Common myeloid progenitor, CD34-positive (primary cell): ENCODE measurements around the gene SERPINE2. TPM values are rescaled to one million over a fixed set of nuclear protein-coding genes. Genes with fewer than 3 reads are reported as not detected.

Experiments
- CTCF ChIA-PET: fragments of 350-600 bp; sonication (Branson Sonifier 250); formaldehyde crosslinking; loops from one replicate; lab custom pipeline; 2021; ENCODE audit warnings: antibody characterized with exemption; lab: Charles Lee
- POLR2A ChIA-PET: fragments of 350-600 bp; sonication (Branson Sonifier 250); formaldehyde crosslinking; loops from one replicate; lab custom pipeline; 2021; ENCODE audit warnings: antibody characterized with exemption; lab: Charles Lee
- DNase-seq, 3 donors: peaks; one replicate each; pipeline versions ENCODE4 v3.0.0 to v3.0.0-alpha.2; 2013
- H3K27ac ChIP-seq, 2 experiments: 1 replicate in 1 of 2; 2 replicates in 1 of 2; pipeline ENCODE4 v1.7.0; 2013; ENCODE audit warnings: inconsistent platforms in 2 of 2, low read length in 2 of 2, mild to moderate bottlenecking in 2 of 2, low read depth in 1 of 2, moderate library complexity in 1 of 2; ENCODE audit not compliant: severe bottlenecking in 2 of 2, insufficient read depth in 1 of 2, poor library complexity in 1 of 2
- H3K27me3 ChIP-seq, 5 experiments: replicated peaks in 2 of 5; 1 replicate in 3 of 5; 2 replicates in 2 of 5; pipeline versions ENCODE4 v1.6.1 to v1.7.0; 2013; ENCODE audit warnings: low read length in 4 of 5, mild to moderate bottlenecking in 2 of 5, moderate library complexity in 2 of 5, inconsistent platforms in 1 of 5; ENCODE audit not compliant: insufficient read depth in 5 of 5, control insufficient read depth in 4 of 5
- H3K36me3 ChIP-seq, 4 experiments: 1 replicate in 2 of 4; 2 replicates in 2 of 4; pipeline versions ENCODE4 v1.6.1 to v1.7.0; 2013; ENCODE audit warnings: low read length in 3 of 4, control low read depth in 1 of 4, mild to moderate bottlenecking in 1 of 4; ENCODE audit not compliant: control insufficient read depth in 4 of 4, insufficient read depth in 4 of 4
- H3K4me1 ChIP-seq, 4 experiments: 1 replicate in 3 of 4; 2 replicates in 1 of 4; pipeline versions ENCODE4 v1.6.1 to v1.7.1; 2013; ENCODE audit warnings: low read length in 3 of 4, mild to moderate bottlenecking in 3 of 4, control low read depth in 1 of 4, inconsistent platforms in 1 of 4, moderate library complexity in 1 of 4; ENCODE audit not compliant: control insufficient read depth in 4 of 4, insufficient read depth in 4 of 4; ENCODE audit errors: control extremely low read depth in 1 of 4
- H3K4me3 ChIP-seq, 7 experiments: 1 replicate in 4 of 7; 2 replicates in 3 of 7; pipeline versions ENCODE4 v1.5.1 to v1.7.0; 2013; ENCODE audit warnings: mild to moderate bottlenecking in 7 of 7, low read length in 6 of 7, moderate library complexity in 6 of 7, inconsistent platforms in 2 of 7, low read depth in 2 of 7, control low read depth in 1 of 7; ENCODE audit not compliant: insufficient read depth in 4 of 7, control insufficient read depth in 1 of 7; ENCODE audit errors: extremely low read depth in 1 of 7
- H3K9me3 ChIP-seq, 5 experiments: 1 replicate in 4 of 5; 2 replicates in 1 of 5; pipeline versions ENCODE4 v1.6.1 to v1.7.1; 2013; ENCODE audit warnings: low read length in 4 of 5, mild to moderate bottlenecking in 2 of 5, inconsistent platforms in 1 of 5, low read depth in 1 of 5, moderate library complexity in 1 of 5; ENCODE audit not compliant: control insufficient read depth in 4 of 5, insufficient read depth in 2 of 5; ENCODE audit errors: control extremely low read depth in 1 of 5
- WGBS: methylation state at CpG from one replicate; pipeline ENCODE4 v1.1.5; 2013; ENCODE audit not compliant: insufficient coverage; 5-methylcytosine and 5-hydroxymethylcytosine counted together
- polyA plus RNA-seq: library from polyadenylated mRNA; unstranded; fragments of 120-200 nt; gene quantifications from one replicate; pipeline ENCODE4 v1.2.1, GENCODE V29; 2013

SERPINE2 gene
- polyA plus RNA-seq = 39.0 TPM

- peaks cover 10 to 26% (median 18%) of the 10 kb centered on the region in 4 experiments for H3K4me1 ChIP-seq
- WGBS = 0% methylated on average over 80 of the region's 91 CpGs
- no peak within 1 kb of the TSS for H3K27ac ChIP-seq
- peak within 1 kb of the TSS; percentile 70 to 90 (median 81) for H3K4me3 ChIP-seq
- POLR2A ChIA-PET = interaction anchor here (0.6 to 0.8 kb wide), 3 partner anchors 13 to 244 kb away, joined by 3 to 5 read pairs (median 4); no protein-coding TSS in a partner anchor
- no peaks in the 10 kb centered on the region for H3K36me3 ChIP-seq
- H3K27me3 ChIP-seq = peaks cover 0 to 4% (median 2%) of the 10 kb centered on the region in 5 experiments
- CTCF ChIA-PET = interaction anchor here (0.9 to 2.2 kb wide), 7 partner anchors 10 to 245 kb away, joined by 3 to 9 read pairs (median 3); no protein-coding TSS in a partner anchor
- DNase-seq = peak; percentile 78 to 85 (median 78)
- no peaks in the 10 kb centered on the region for H3K9me3 ChIP-seq
Observed at GRCh38 chr2:224039080-224039769, at the start of gene SERPINE2. Gene SERPINE2 (minus strand): TSS chr2:224039286. CDS start chr2:224001900, 37,386 bp downstream.

- CTCF ChIA-PET = interaction anchor here (1.5 kb wide), 1 partner anchor 10 kb away, joined by 3 read pairs; no protein-coding TSS in a partner anchor
- H3K4me1 ChIP-seq = no peaks in the 10 kb centered on the region
- no CpG with 5 or more reads among the region's 3 CpGs for WGBS
- no peak overlapping the region for H3K27ac ChIP-seq
- no peaks in the 10 kb centered on the region for H3K36me3 ChIP-seq
- H3K4me3 ChIP-seq = no peak overlapping the region
- DNase-seq = no peak
- POLR2A ChIA-PET = no interaction called here
- no peaks in the 10 kb centered on the region for H3K9me3 ChIP-seq
- H3K27me3 ChIP-seq = no peaks in the 10 kb centered on the region
Observed at GRCh38 chr2:224086226-224086914, 47.3 kb upstream of the SERPINE2 start.

- no peaks in the 10 kb centered on the region for H3K9me3 ChIP-seq
- no peak overlapping the region for H3K4me3 ChIP-seq
- ChIA-PET POLR2A (no interaction called here), CTCF (no interaction called here)
- H3K4me1 ChIP-seq = no peaks in the 10 kb centered on the region
- no CpG with 5 or more reads among the region's 3 CpGs for WGBS
- no peaks in the 10 kb centered on the region for H3K36me3 ChIP-seq
- no peak for DNase-seq
- no peak overlapping the region for H3K27ac ChIP-seq
- H3K27me3 ChIP-seq = no peaks in the 10 kb centered on the region
Observed at GRCh38 chr2:224085811-224086210, 46.7 kb upstream of the SERPINE2 start.

- no peak overlapping the region for H3K27ac ChIP-seq
- DNase-seq = no peak
- H3K4me1 ChIP-seq = no peaks in the 10 kb centered on the region
- ChIA-PET POLR2A (no interaction called here), CTCF (no interaction called here)
- H3K4me3 ChIP-seq = no peak overlapping the region
- no peaks in the 10 kb centered on the region for H3K27me3 ChIP-seq
- 100% methylated on average over 1 of the region's 2 CpGs for WGBS
- no peaks in the 10 kb centered on the region for H3K36me3 ChIP-seq
- no peaks in the 10 kb centered on the region for H3K9me3 ChIP-seq
Observed at GRCh38 chr2:224085246-224085645, 46.2 kb upstream of the SERPINE2 start.

GRCh38 chr2:224084266-224084892, 45.3 kb upstream of the SERPINE2 start:
- CTCF ChIA-PET = interaction anchor here (0.6 kb wide), 1 partner anchor 306 kb away, joined by 3 read pairs; no protein-coding TSS in a partner anchor
- no peak overlapping the region for H3K4me3 ChIP-seq
- POLR2A ChIA-PET = interaction anchor here (0.5 kb wide), 1 partner anchor 833 kb away, joined by 3 read pairs; no protein-coding TSS in a partner anchor
- no CpG with 5 or more reads among the region's 3 CpGs for WGBS
- DNase-seq = no peak
- H3K9me3 ChIP-seq = no peaks in the 10 kb centered on the region
- no peaks in the 10 kb centered on the region for H3K27me3 ChIP-seq
- H3K36me3 ChIP-seq = no peaks in the 10 kb centered on the region
- H3K4me1 ChIP-seq = no peaks in the 10 kb centered on the region
- no peak overlapping the region for H3K27ac ChIP-seq

GRCh38 chr2:224083638-224084037, 44.6 kb upstream of the SERPINE2 start:
- POLR2A ChIA-PET = no interaction called here
- H3K4me1 ChIP-seq = no peaks in the 10 kb centered on the region
- DNase-seq = no peak
- no peaks in the 10 kb centered on the region for H3K27me3 ChIP-seq
- H3K4me3 ChIP-seq = no peak overlapping the region
- no CpG with 5 or more reads among the region's 2 CpGs for WGBS
- no peaks in the 10 kb centered on the region for H3K36me3 ChIP-seq
- H3K9me3 ChIP-seq = no peaks in the 10 kb centered on the region
- no peak overlapping the region for H3K27ac ChIP-seq
- CTCF ChIA-PET = interaction anchor here (0.6 to 1.0 kb wide), 2 partner anchors 89 to 305 kb away, joined by 3 read pairs; no protein-coding TSS in a partner anchor
